Natural killer cell treated with Interleukin-12 subunit alpha and Interleukin-12 subunit beta and Interleukin-15 and Interleukin-18, amount 100 ng/mL, for 72 hours (primary cell): Measurements from ENCODE around the gene TAF13. TPM values are rescaled to one million over a fixed set of nuclear protein-coding genes. Genes with fewer than 3 reads are reported as not detected.
"Not testable (repeated sequence)": the region's sequence is repeated elsewhere in the genome, so short reads cannot be mapped to it uniquely, and the experiment has no call there.

Experiments
- ATAC-seq, 2 donors: fragments of 150-1000 bp; cut with Tn5 transposase in 1 of 2; sonication (Bioruptor Pico), chemical (Tn5 transposase) in 1 of 2; 2 replicates each; pipeline ENCODE4 v1.10.0; 2021
- DNase-seq: peaks from one replicate; pipeline ENCODE4 v3.0.0; 2022; ENCODE audit warnings: low spot score
- H3K27ac Mint-ChIP-seq, 2 donors: 1 replicate in 1 of 2; 2 replicates in 1 of 2; pipeline ENCODE4 v1.8.0; 2022; ENCODE audit warnings: mixed read lengths in 2 of 2, mild to moderate bottlenecking in 1 of 2, moderate library complexity in 1 of 2
- H3K27me3 Mint-ChIP-seq, 2 donors: 1 replicate in 1 of 2; 2 replicates in 1 of 2; pipeline ENCODE4 v1.8.0; 2022; ENCODE audit warnings: mixed read lengths in 2 of 2
- H3K36me3 Mint-ChIP-seq: one replicate; pipeline ENCODE4 v1.8.0; 2022; ENCODE audit warnings: mixed read lengths
- H3K4me1 Mint-ChIP-seq, 2 donors: 1 replicate in 1 of 2; 2 replicates in 1 of 2; pipeline ENCODE4 v1.8.0; 2022; ENCODE audit warnings: low read depth in 2 of 2, mixed read lengths in 2 of 2, mild to moderate bottlenecking in 1 of 2
- H3K4me3 Mint-ChIP-seq: one replicate; pipeline ENCODE4 v1.8.0; 2022; ENCODE audit warnings: mixed read lengths
- H3K9me3 Mint-ChIP-seq: 2 replicates; pipeline ENCODE4 v1.8.0; 2022; ENCODE audit warnings: mixed read lengths
- total RNA-seq, 2 donors: library from RNA; stranded (reverse); gene quantifications; one replicate each; pipeline ENCODE4 v1.2.3, GENCODE V29; 2022

Gene TAF13
- total RNA-seq, 2 donors from 2014 or later, result 28.1 to 42.3 TPM

DNA sequence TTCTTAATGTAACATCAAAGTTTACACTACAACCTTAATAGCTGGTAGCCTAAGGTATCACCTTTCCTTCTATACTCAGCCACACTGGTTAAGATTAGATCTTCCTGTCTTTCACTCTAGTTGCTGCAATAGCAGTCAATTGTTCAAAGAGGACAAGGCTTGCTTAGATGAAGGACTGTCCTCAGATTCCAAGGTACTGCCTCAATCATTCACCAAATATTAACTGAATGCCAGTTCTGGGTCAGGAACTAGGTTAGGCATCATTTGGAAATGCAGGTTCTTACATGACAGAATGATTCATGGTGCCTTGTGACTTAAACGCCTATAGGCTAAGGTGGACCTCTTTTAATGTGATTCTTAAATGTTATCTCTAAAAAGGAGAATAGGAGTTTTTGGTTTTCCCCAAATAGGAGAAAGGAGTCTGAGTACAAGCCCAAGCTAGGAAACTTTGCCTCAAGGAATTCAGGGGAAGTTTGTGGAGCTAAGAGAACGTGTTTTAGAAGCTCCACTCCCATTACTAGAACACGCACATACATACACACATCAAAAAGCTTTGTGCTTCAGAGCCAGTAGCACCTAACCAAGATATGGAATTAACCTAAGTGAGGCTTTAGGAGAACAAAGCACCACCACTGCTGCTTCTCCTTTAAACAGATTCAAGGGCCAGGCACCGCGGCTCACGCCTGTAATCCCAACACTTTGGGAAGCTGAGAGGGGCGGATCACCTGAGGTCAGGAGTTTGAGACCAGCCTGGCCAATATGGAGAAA is 25.4 kb downstream of the TAF13 start:
- Mint-ChIP-seq H3K36me3 (no peaks in the 10 kb centered on the region), H3K4me3 (no peak overlapping the region), H3K27me3 (peaks cover 4 to 5% of the 10 kb centered on the region in 2 donors), H3K4me1 (no peaks in the 10 kb centered on the region), H3K9me3 (no peaks in the 10 kb centered on the region), H3K27ac (no peak overlapping the region)
- no peak for ATAC-seq
- DNase-seq, result no peak

- ATAC-seq (no peak), DNase-seq (no peak)
- Mint-ChIP-seq H3K9me3 (no peaks in the 10 kb centered on the region), H3K4me3 (no peak overlapping the region), H3K36me3 (no peaks in the 10 kb centered on the region), H3K27me3 (peaks cover 4 to 5% of the 10 kb centered on the region in 2 donors), H3K4me1 (no peaks in the 10 kb centered on the region), H3K27ac (no peak overlapping the region)
These were observed 27.5 kb downstream of the TAF13 start for GRCh38 chr1:109048335-109048734.

DNA sequence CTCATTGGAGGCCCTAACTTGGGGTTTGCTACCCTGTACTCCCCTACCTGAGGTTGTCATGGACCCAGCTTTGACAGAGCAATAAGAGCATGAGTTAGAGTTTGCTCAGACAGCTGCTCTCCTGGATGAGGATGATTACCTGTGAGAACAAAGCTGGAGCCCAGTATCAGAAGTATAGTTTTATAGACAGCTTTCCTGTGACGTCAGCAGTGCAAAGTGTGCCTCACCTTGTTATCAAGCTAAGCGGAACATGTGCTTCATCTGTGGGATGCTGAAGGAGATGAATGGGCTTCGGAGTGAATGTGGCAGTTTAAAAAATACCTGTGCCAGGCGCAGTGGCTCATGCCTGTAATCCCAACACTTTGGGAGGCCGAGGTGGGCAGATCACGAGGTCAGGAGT is 28.5 kb downstream of the TAF13 start:
- Mint-ChIP-seq H3K27me3 (peaks cover 4 to 5% of the 10 kb centered on the region in 2 donors), H3K4me1 (peaks cover 3 to 4% of the 10 kb centered on the region in 2 donors), H3K27ac (no peak overlapping the region), H3K36me3 (no peaks in the 10 kb centered on the region), H3K9me3 (no peaks in the 10 kb centered on the region), H3K4me3 (no peak overlapping the region)
- no peak for ATAC-seq
- DNase-seq, result no peak

DNA sequence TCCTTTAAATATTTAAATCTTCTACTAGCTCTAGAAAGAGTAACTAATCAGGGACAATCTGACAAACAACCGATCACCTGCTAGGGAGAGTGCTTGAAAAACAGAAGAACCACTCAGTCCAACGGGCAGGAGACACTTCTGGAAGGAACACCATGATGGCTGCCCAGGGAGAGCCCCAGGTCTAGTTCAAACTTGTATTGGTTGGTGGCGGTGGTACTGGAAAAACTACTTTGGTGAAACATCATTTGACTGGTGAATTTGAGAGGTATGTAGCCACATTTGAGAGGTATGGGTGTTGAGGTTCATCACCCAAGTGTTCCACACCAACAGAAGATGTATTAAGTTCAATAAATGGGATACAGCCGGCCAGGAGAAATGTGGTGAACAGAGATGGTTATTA is 29.1 kb downstream of the TAF13 start:
- Mint-ChIP-seq H3K4me3 (no peak overlapping the region), H3K9me3 (no peaks in the 10 kb centered on the region), H3K27me3 (peaks cover 4 to 5% of the 10 kb centered on the region in 2 donors), H3K4me1 (peaks cover 3 to 5% of the 10 kb centered on the region in 2 donors), H3K36me3 (no peaks in the 10 kb centered on the region), H3K27ac (no peak overlapping the region)
- DNase-seq (no peak), ATAC-seq (no peak)

DNA sequence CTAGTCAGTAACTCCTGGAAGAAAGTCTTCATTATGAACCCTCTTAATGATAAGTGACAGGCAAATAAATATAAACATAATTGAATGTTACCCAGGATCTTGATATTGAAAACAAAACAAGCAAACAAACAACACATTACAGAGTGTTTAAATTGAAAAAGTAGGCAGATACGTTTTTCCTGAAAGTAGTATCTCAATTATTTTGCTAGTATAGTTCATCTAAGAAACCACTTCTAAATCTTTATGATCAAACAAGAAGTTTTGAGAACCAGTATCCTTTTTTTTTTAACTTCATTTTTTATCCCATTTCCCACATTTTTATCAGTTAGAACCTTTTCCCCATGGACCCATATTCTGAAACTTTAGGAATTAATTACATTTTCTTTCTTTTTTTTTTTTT is 30.2 kb downstream of the TAF13 start:
- no peak for ATAC-seq
- H3K27me3 Mint-ChIP-seq, result peaks cover 2 to 5% of the 10 kb centered on the region in 2 donors
- no peak for DNase-seq
- no peaks in the 10 kb centered on the region for H3K36me3 Mint-ChIP-seq
- no peaks in the 10 kb centered on the region for H3K9me3 Mint-ChIP-seq
- no peak overlapping the region for H3K27ac Mint-ChIP-seq
- H3K4me3 Mint-ChIP-seq, result no peak overlapping the region
- H3K4me1 Mint-ChIP-seq, result peaks cover 6 to 7% of the 10 kb centered on the region in 2 donors

DNA sequence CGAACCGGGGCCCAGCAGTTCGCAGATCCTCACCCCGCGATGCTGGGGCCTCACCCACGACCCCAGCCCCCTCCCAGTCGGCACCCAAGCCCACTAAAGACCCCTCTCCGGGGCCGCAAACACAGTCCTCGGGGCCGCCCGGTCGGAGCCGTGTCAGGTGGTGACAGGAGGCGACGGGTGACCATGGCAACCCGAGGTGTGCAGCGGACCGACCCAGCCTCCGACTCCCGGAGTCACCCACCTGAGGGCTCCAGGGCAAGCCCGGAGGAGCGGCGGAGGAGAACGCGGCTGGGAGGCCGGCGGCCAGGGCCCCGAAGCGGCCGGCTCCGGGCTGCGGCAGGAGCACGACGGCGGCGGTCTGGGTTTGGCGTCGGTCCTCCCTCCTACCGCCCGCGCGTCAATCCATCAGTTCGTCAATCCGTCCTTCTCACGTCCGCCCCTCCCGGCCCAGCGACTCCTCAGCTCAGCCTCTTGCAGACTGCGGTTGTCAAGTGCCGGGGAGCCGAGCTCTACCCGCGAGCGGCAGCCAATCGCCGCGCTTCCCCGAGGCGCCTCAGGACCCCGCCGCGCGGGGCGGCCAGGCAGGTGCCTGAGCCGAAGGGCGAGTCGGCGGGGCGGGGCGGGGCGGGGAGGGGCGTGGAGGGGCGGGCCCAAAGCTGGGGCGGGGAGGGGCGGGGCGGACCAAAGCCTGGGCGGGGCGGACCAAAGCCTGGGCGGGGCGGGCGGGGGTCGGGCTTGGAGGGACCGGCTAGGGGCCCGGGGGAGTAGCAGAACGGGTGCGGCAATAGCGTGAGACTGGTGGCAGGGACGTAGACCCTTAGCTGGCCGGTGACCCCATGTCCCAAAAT is 34.0 kb downstream of the TAF13 start, which contains the start of gene WDR47:
Gene WDR47 (minus strand): TSS at position 482 of the 848 bp plus-strand sequence. CDS start 18,590 bp downstream, outside the sequence.
- Mint-ChIP-seq H3K9me3 (no peaks in the 10 kb centered on the region), H3K27me3 (no peaks in the 10 kb centered on the region), H3K4me3 (peak within 1 kb of the TSS; percentile 95), H3K27ac (peak within 1 kb of the TSS; percentile 62 to 74), H3K36me3 (no peaks in the 10 kb centered on the region), H3K4me1 (peaks cover 14% of the 10 kb centered on the region in 2 donors)
- DNase-seq (peak; percentile 99), ATAC-seq (peak; percentile 99 to 100)

- DNase-seq, result no peak
- H3K27me3 Mint-ChIP-seq, result no peaks in the 10 kb centered on the region
- no peaks in the 10 kb centered on the region for H3K9me3 Mint-ChIP-seq
- H3K27ac Mint-ChIP-seq, result peak overlapping the region; percentile 39 to 62
- H3K4me1 Mint-ChIP-seq, result peaks cover 14% of the 10 kb centered on the region in 2 donors
- ATAC-seq, result peak; percentile 1 to 29
- H3K4me3 Mint-ChIP-seq, result peak overlapping the region; percentile 95
- no peaks in the 10 kb centered on the region for H3K36me3 Mint-ChIP-seq
These were observed 34.7 kb downstream of the TAF13 start for GRCh38 chr1:109040989-109041620.

DNA sequence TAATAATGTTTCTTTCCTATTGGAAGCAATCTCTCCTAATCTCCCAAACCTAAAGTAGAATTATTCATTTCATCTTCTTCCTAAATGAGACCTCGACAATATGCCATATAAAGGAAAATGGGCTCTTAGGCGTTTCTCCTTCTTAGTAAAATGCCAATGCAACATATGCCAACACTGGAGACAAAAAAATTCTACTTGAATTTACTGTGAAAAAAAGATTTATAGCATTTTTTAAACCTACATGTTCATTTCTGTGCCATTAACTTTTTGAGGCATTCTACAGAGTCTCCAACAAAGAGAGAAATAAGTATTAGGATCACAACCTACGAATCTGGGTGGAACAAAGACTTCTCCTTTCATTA is 35.2 kb downstream of the TAF13 start:
- Mint-ChIP-seq H3K27me3 (no peaks in the 10 kb centered on the region), H3K9me3 (no peaks in the 10 kb centered on the region), H3K27ac (peak overlapping the region; percentile 39 to 62), H3K4me1 (peaks cover 14% of the 10 kb centered on the region in 2 donors), H3K4me3 (peak overlapping the region; percentile 95), H3K36me3 (no peaks in the 10 kb centered on the region)
- DNase-seq (no peak), ATAC-seq (no peak)

DNA sequence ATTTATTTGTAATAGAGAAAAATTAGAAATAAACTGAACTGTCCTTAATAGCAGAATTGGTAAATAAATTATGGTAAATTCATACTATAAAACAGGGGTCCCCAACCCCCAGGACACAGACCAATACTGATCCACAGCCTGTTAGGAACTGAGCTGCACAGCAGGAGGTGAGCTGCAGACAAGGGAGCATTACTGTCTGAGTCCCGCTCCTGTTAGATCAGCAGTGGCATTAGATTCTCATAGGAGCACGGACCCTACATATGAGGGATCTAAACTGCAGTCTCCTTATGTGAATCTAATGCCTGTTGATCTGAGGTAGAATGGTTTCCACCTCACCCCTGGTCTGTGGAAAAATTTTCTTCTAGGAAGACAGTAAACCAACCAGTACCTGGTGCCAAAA is 41.4 kb downstream of the TAF13 start:
- no peaks in the 10 kb centered on the region for H3K36me3 Mint-ChIP-seq

DNA sequence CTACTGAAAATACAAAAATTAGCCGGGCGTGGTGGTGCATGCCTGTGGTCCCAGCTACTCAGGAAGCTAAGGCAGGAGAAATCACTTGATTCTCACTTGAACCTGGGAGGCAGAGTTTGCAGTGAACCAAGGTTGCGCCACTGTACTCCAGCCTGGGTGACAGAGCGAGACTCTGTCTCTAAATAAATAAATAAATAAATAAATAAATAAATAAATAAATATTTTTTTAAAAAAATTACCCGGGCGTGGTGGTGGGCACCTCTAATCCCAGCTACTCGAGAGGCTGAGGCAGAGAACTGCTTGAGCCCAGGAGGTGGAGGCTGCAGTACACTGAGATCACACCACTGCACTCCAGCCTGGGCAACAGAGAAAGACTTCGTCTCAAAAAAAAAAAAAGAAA is 46.3 kb downstream of the TAF13 start:
- not testable (repeated sequence) for H3K9me3 Mint-ChIP-seq, H3K36me3 Mint-ChIP-seq, H3K4me1 Mint-ChIP-seq, ATAC-seq, H3K4me3 Mint-ChIP-seq, H3K27me3 Mint-ChIP-seq, H3K27ac Mint-ChIP-seq, DNase-seq

More for the DNA sequence above, 41.4 kb downstream of the TAF13 start:
- no peak for DNase-seq
- ATAC-seq, result no peak
- Mint-ChIP-seq H3K9me3 (no peaks in the 10 kb centered on the region), H3K4me3 (no peak overlapping the region), H3K4me1 (peaks cover 0 to 3% of the 10 kb centered on the region in 2 donors), H3K27ac (no peak overlapping the region), H3K27me3 (no peaks in the 10 kb centered on the region)

- Mint-ChIP-seq H3K4me1 (no peaks in the 10 kb centered on the region), H3K27me3 (no peaks in the 10 kb centered on the region), H3K4me3 (no peak overlapping the region), H3K27ac (no peak overlapping the region), H3K36me3 (no peaks in the 10 kb centered on the region), H3K9me3 (no peaks in the 10 kb centered on the region)
- DNase-seq (no peak), ATAC-seq (no peak)
These were observed 48.0 kb downstream of the TAF13 start for GRCh38 chr1:109027841-109028240.

DNA sequence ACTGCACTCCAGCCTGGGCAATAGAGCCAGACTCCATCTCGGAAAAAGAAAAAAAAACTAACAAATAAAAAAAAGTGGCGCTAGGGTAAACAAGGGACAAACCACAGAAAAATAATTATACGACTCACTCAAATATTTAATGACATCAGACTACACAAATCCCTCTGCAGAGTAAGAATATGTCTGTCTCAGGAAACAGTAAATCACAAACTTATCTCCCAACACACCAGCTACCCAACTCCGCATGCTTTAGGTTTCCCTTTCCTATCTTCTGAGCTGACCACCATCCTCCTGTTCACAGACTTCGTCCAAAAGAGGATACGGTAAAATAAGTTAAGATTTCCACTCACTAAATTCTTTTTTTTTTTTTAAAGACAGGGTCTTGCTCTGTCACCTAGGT is 50.1 kb downstream of the TAF13 start:
- Mint-ChIP-seq H3K4me3 (no peak overlapping the region), H3K9me3 (no peaks in the 10 kb centered on the region)
- no peak for DNase-seq

GRCh38 chr1:109024646-109025045 is 51.2 kb downstream of the TAF13 start:
- Mint-ChIP-seq H3K9me3 (no peaks in the 10 kb centered on the region), H3K27me3 (no peaks in the 10 kb centered on the region), H3K27ac (no peak overlapping the region), H3K4me3 (no peak overlapping the region), H3K36me3 (no peaks in the 10 kb centered on the region), H3K4me1 (no peaks in the 10 kb centered on the region)
- no peak for ATAC-seq
- no peak for DNase-seq

More for the DNA sequence above, 50.1 kb downstream of the TAF13 start:
- ATAC-seq, result no peak
- no peaks in the 10 kb centered on the region for H3K36me3 Mint-ChIP-seq
- no peaks in the 10 kb centered on the region for H3K27me3 Mint-ChIP-seq
- H3K4me1 Mint-ChIP-seq, result no peaks in the 10 kb centered on the region
- no peak overlapping the region for H3K27ac Mint-ChIP-seq
